Measurements from ENCODE around the gene EXPH5.

EXPH5 gene

DNA sequence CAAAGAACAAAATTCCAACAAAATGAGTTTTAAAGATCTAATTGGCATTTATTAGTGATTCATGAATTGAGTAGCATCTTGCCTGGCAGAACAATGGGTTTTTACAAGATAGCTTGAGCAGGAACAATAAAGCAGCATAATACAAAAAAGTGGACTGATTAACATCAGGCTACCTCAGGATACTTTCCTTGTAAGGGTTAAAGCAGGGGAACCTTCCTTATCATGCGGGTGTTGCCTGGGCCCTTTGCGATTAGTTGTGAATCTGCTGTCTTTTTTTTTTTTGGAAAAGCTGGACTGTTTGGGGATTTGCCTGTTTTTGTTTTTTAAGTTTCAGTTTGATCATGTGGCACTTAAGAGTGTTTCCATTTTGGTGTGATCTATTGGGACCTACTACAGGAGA is 37.5 kb downstream of the EXPH5 start:
- H3K79me1 ChIP-seq (replicated peaks; ENCODE audit: low read length, poor library complexity, severe bottlenecking), result no peaks in the 10 kb centered on the region
- 79% methylated on average over 2 of the region's 2 CpGs for WGBS
- peaks cover 4% of the 10 kb centered on the region for H3K4me1 ChIP-seq (ENCODE audit: control insufficient read depth, insufficient read depth, low read depth, low read length)
- DNase-seq, result no peak
- H3K9me3 ChIP-seq (ENCODE audit: control insufficient read depth, low read length), result no peaks in the 10 kb centered on the region
- H4K8ac ChIP-seq (ENCODE audit: low read length), result no peak overlapping the region
- no peak overlapping the region for H3K18ac ChIP-seq (ENCODE audit: low read depth in 1 of 2, low read length in 2 of 2)
- H2AK5ac ChIP-seq (ENCODE audit: low read length, severe bottlenecking), result no peak overlapping the region
- no peak overlapping the region for H2BK5ac ChIP-seq (ENCODE audit: low read depth, low read length, poor library complexity, severe bottlenecking)
- H3K4ac ChIP-seq (ENCODE audit: low read depth in 1 of 2, low read length in 2 of 2), result no peak overlapping the region
- no peak overlapping the region for H3K4me3 ChIP-seq (ENCODE audit: insufficient read depth in 1 of 2, low read depth in 1 of 2, low read length in 2 of 2)
- H3K27ac ChIP-seq (ENCODE audit: low read length, poor library complexity, severe bottlenecking), result no peak overlapping the region
- no peak overlapping the region for H2BK15ac ChIP-seq (ENCODE audit: low read depth, poor library complexity, severe bottlenecking)
- H2BK12ac ChIP-seq (ENCODE audit: low read length in 2 of 2), result no peak overlapping the region
- no peak overlapping the region for H3K4me2 ChIP-seq (ENCODE audit: low read length, poor library complexity, severe bottlenecking)
- no peak overlapping the region for H2BK120ac ChIP-seq (ENCODE audit: low read depth, low read length)
- no peak overlapping the region for H2AFZ ChIP-seq (ENCODE audit: low read depth, low read length)
- H4K91ac ChIP-seq (ENCODE audit: low read length), result no peak overlapping the region
- H3K27me3 ChIP-seq (ENCODE audit: control insufficient read depth in 1 of 2, insufficient read depth in 1 of 2, low read length in 2 of 2), result no peaks in the 10 kb centered on the region
- no peak overlapping the region for H3K14ac ChIP-seq (ENCODE audit: low read length in 2 of 2)
- H3K9ac ChIP-seq (ENCODE audit: low read length), result no peak overlapping the region
- H3K36me3 ChIP-seq (ENCODE audit: control insufficient read depth in 1 of 2, insufficient read depth in 2 of 2, low read depth in 1 of 2, low read length in 2 of 2), result no peaks in the 10 kb centered on the region
- no peak overlapping the region for H3K23ac ChIP-seq (ENCODE audit: low read length in 2 of 2)

DNA sequence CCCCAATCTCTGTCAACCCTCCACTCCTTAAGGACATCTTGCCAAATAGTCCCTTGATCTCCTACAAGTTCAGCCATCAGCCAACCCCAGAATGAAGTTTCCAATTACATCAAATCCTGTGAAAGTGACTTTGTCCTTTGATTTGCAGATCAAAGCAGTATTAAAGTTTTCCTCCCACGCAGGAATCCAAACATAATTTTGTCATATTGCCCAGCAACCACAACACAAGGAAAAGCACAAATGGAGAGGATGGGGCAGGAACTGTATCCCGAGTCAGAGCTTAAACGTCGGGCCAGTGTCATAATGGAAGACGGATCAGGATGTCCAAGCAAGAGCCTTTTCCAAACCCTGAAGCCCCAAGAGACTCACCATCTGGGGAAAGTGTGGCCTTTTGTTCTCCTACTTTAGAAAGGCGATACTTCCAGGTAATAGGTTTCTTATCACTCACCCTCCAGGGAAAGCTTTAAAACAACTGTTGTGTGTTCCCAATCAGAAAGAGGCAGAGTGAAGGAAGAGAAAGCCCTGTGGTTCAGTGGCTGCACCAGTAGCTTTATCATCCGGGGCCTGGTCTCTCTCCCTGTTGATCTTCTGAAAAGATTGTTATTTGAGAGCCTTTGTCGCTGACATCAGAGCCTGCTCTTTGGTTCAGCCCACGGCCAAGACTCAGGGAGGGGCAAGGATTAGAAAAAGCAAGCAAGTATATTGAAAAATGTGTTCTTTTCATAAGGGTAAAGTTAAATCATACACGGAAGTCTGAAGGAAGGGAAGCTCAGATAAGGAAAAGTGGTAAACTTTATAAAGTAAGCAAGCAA is 41.7 kb downstream of the EXPH5 start:
- Histone ChIP-seq H3K27me3 (ENCODE audit: control insufficient read depth in 1 of 2, insufficient read depth in 1 of 2, low read length in 2 of 2) (no peaks in the 10 kb centered on the region), H3K18ac (ENCODE audit: low read depth in 1 of 2, low read length in 2 of 2) (no peak overlapping the region), H3K27ac (ENCODE audit: low read length, poor library complexity, severe bottlenecking) (no peak overlapping the region), H3K9ac (ENCODE audit: low read length) (peak overlapping the region; percentile 66), H3K9me3 (ENCODE audit: control insufficient read depth, low read length) (no peaks in the 10 kb centered on the region), H2BK12ac (ENCODE audit: low read length in 2 of 2) (no peak overlapping the region), H3K23ac (ENCODE audit: low read length in 2 of 2) (no peak overlapping the region), H4K8ac (ENCODE audit: low read length) (peak overlapping the region; percentile 64), H2BK15ac (ENCODE audit: low read depth, poor library complexity, severe bottlenecking) (no peak overlapping the region), H2AK5ac (ENCODE audit: low read length, severe bottlenecking) (no peak overlapping the region), H3K4me1 (ENCODE audit: control insufficient read depth, insufficient read depth, low read depth, low read length) (peaks cover 1% of the 10 kb centered on the region), H3K79me1 (replicated peaks; ENCODE audit: low read length, poor library complexity, severe bottlenecking) (no peaks in the 10 kb centered on the region), H3K4ac (ENCODE audit: low read depth in 1 of 2, low read length in 2 of 2) (no peak overlapping the region), H2AFZ (ENCODE audit: low read depth, low read length) (no peak overlapping the region), H2BK5ac (ENCODE audit: low read depth, low read length, poor library complexity, severe bottlenecking) (no peak overlapping the region), H3K14ac (ENCODE audit: low read length in 2 of 2) (no peak overlapping the region), H3K4me2 (ENCODE audit: low read length, poor library complexity, severe bottlenecking) (no peak overlapping the region), H3K36me3 (ENCODE audit: control insufficient read depth in 1 of 2, insufficient read depth in 2 of 2, low read depth in 1 of 2, low read length in 2 of 2) (no peaks in the 10 kb centered on the region), H3K4me3 (ENCODE audit: insufficient read depth in 1 of 2, low read depth in 1 of 2, low read length in 2 of 2) (no peak overlapping the region), H2BK120ac (ENCODE audit: low read depth, low read length) (no peak overlapping the region), H4K91ac (ENCODE audit: low read length) (no peak overlapping the region)
- WGBS, result 63% methylated on average over 8 of the region's 10 CpGs
- DNase-seq, result no peak

DNA sequence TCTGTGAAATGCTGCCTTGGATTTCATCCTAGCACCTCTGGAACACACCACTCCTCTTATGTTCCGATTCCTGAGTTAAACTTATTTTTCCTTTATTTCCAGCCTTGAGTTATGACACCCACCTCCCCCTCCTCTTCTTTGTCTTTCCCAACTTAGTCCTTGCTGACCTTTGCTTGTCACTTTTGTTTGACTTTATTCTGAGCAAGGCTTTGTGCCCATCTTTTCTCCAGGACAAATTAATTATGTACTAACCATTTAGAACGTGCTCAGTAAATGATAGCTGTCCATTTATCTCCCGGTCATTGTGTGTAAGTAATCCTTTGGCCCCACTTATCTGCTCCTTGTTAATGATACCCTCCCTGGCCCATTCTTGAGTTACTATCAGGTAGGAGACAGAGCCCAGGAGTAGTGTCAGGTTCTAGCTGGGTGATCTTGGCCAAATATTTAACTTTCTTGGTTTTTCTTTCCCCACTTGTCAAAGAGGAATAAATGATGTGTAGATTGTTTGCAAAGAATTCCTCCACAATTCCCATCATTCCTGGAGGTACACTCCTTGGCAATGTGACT is 44.2 kb downstream of the EXPH5 start:
- no peak for DNase-seq
- Histone ChIP-seq H3K18ac (ENCODE audit: low read depth in 1 of 2, low read length in 2 of 2) (no peak overlapping the region), H3K36me3 (ENCODE audit: control insufficient read depth in 1 of 2, insufficient read depth in 2 of 2, low read depth in 1 of 2, low read length in 2 of 2) (no peaks in the 10 kb centered on the region), H3K9me3 (ENCODE audit: control insufficient read depth, low read length) (no peaks in the 10 kb centered on the region), H2AK5ac (ENCODE audit: low read length, severe bottlenecking) (no peak overlapping the region), H3K79me1 (replicated peaks; ENCODE audit: low read length, poor library complexity, severe bottlenecking) (no peaks in the 10 kb centered on the region), H3K4me2 (ENCODE audit: low read length, poor library complexity, severe bottlenecking) (no peak overlapping the region), H3K4me1 (ENCODE audit: control insufficient read depth, insufficient read depth, low read depth, low read length) (peaks cover 1% of the 10 kb centered on the region), H3K23ac (ENCODE audit: low read length in 2 of 2) (no peak overlapping the region), H3K4ac (ENCODE audit: low read depth in 1 of 2, low read length in 2 of 2) (no peak overlapping the region), H3K9ac (ENCODE audit: low read length) (no peak overlapping the region), H2BK15ac (ENCODE audit: low read depth, poor library complexity, severe bottlenecking) (no peak overlapping the region), H2BK120ac (ENCODE audit: low read depth, low read length) (no peak overlapping the region), H2BK12ac (ENCODE audit: low read length in 2 of 2) (no peak overlapping the region), H4K8ac (ENCODE audit: low read length) (no peak overlapping the region), H2AFZ (ENCODE audit: low read depth, low read length) (no peak overlapping the region), H2BK5ac (ENCODE audit: low read depth, low read length, poor library complexity, severe bottlenecking) (no peak overlapping the region), H3K27ac (ENCODE audit: low read length, poor library complexity, severe bottlenecking) (no peak overlapping the region), H3K4me3 (ENCODE audit: insufficient read depth in 1 of 2, low read depth in 1 of 2, low read length in 2 of 2) (no peak overlapping the region), H3K27me3 (ENCODE audit: control insufficient read depth in 1 of 2, insufficient read depth in 1 of 2, low read length in 2 of 2) (no peaks in the 10 kb centered on the region), H3K14ac (ENCODE audit: low read length in 2 of 2) (no peak overlapping the region), H4K91ac (ENCODE audit: low read length) (no peak overlapping the region)
- WGBS, result 95% methylated on average over 3 of the region's 3 CpGs

DNA sequence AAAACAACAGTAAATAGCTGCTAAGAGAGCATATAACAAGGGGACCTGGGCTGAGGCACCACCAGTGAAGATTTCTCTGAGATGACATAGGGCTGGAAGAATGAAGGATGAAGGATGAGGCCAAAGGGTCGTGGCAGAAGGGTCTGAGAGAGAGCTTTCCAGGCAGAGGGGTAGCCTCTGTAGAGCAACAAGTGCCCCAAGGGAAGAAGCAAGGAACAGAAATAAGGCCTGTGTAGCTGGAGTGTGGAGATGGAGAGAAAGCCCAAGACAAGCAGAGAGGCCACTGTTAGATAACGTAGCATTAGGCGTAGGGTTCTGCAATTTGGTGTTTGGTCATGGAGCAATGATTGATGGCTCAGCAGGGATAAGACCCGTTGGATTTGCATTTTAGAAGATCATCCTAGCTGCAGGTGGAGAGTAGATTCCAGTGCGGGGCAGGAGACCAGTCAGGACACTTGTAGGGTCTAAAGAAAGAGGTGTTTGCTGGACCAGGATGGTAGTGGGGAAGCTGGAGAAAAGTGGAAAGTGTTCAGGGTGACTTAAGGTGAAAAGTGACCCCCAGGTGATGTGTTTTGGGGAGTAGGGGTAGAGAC is 47.6 kb downstream of the EXPH5 start:
- H2BK15ac ChIP-seq (ENCODE audit: low read depth, poor library complexity, severe bottlenecking), result no peak overlapping the region
- no peaks in the 10 kb centered on the region for H3K79me1 ChIP-seq (replicated peaks; ENCODE audit: low read length, poor library complexity, severe bottlenecking)
- no peak overlapping the region for H3K14ac ChIP-seq (ENCODE audit: low read length in 2 of 2)
- H2BK12ac ChIP-seq (ENCODE audit: low read length in 2 of 2), result no peak overlapping the region
- H3K9ac ChIP-seq (ENCODE audit: low read length), result no peak overlapping the region
- no peak overlapping the region for H3K18ac ChIP-seq (ENCODE audit: low read depth in 1 of 2, low read length in 2 of 2)
- no peak overlapping the region for H3K23ac ChIP-seq (ENCODE audit: low read length in 2 of 2)
- H4K91ac ChIP-seq (ENCODE audit: low read length), result no peak overlapping the region
- H3K4me1 ChIP-seq (ENCODE audit: control insufficient read depth, insufficient read depth, low read depth, low read length), result no peaks in the 10 kb centered on the region
- H3K36me3 ChIP-seq (ENCODE audit: control insufficient read depth in 1 of 2, insufficient read depth in 2 of 2, low read depth in 1 of 2, low read length in 2 of 2), result no peaks in the 10 kb centered on the region
- H3K4me3 ChIP-seq (ENCODE audit: insufficient read depth in 1 of 2, low read depth in 1 of 2, low read length in 2 of 2), result no peak overlapping the region
- no peak overlapping the region for H2AK5ac ChIP-seq (ENCODE audit: low read length, severe bottlenecking)
- H3K4ac ChIP-seq (ENCODE audit: low read depth in 1 of 2, low read length in 2 of 2), result no peak overlapping the region
- H3K27me3 ChIP-seq (ENCODE audit: control insufficient read depth in 1 of 2, insufficient read depth in 1 of 2, low read length in 2 of 2), result no peaks in the 10 kb centered on the region
- H2BK120ac ChIP-seq (ENCODE audit: low read depth, low read length), result no peak overlapping the region
- H2BK5ac ChIP-seq (ENCODE audit: low read depth, low read length, poor library complexity, severe bottlenecking), result no peak overlapping the region
- no peaks in the 10 kb centered on the region for H3K9me3 ChIP-seq (ENCODE audit: control insufficient read depth, low read length)
- H3K27ac ChIP-seq (ENCODE audit: low read length, poor library complexity, severe bottlenecking), result no peak overlapping the region
- no peak overlapping the region for H4K8ac ChIP-seq (ENCODE audit: low read length)
- no peak overlapping the region for H3K4me2 ChIP-seq (ENCODE audit: low read length, poor library complexity, severe bottlenecking)
- H2AFZ ChIP-seq (ENCODE audit: low read depth, low read length), result no peak overlapping the region
- WGBS, result 82% methylated on average over 5 of the region's 5 CpGs
- no peak for DNase-seq

All from mesenchymal stem cell (in vitro differentiated cells and primary cell).